Adrenal gland (tissue), 5 donors: ENCODE data around the gene FOSL2.
A peak's percentile ranks its signal among the peaks of the same experiment; 100 is the strongest.

Source experiments
- CTCF ChIP-seq, 6 experiments: fragments of 450-650 bp in 4 of 6; fragments of 200-600 bp in 2 of 6; sonication (generic) in 1 of 6; IDR thresholded peaks; 1 replicate in 5 of 6; 2 replicates in 1 of 6; pipeline versions ENCODE4 v1.5.1 to v1.8.0; 2016 to 2021; ENCODE audit warnings: antibody characterized with exemption in 6 of 6, mild to moderate bottlenecking in 2 of 6, moderate library complexity in 1 of 6
- POLR2A ChIP-seq, 2 donors: fragments of 450-650 bp; IDR thresholded peaks; one replicate each; pipeline ENCODE4 v1.6.1; 2017; ENCODE audit warnings: antibody characterized with exemption in 2 of 2, mild to moderate bottlenecking in 2 of 2, moderate library complexity in 1 of 2
- donor health status: DM: no; HTN: no; CAD: no.

GRCh38 chr2:28403370-28403956 is 10.8 kb downstream of the FOSL2 start:
- no peak for TF ChIP-seq CTCF (IDR thresholded peaks at IDR 0.05)
- peak in 1 of 2 donors; percentile 4 for TF ChIP-seq POLR2A (IDR thresholded peaks at IDR 0.05)
